DMS153 (cell line): ENCODE measurements around the gene CYB5RL.
"Not testable (repeated sequence)": the region's sequence is repeated elsewhere in the genome, so short reads cannot be mapped to it uniquely, and the experiment has no call there.

ENCODE experiments used
- DNase-seq: peaks from one replicate; lab custom pipeline; 2025; lab: John Stamatoyannopoulos, UW

The CYB5RL gene

GRCh38 chr1:54199765-54200518, at the start of gene CYB5RL, which contains the start of gene MRPL37:
Gene CYB5RL (minus strand): TSS chr1:54200030. CDS start chr1:54195616, 4,414 bp downstream.
Gene MRPL37 (plus strand): TSS chr1:54200167. CDS start chr1:54200244, 77 bp downstream.
- DNase-seq, result peak; percentile 95

- no peak for DNase-seq
Measured at GRCh38 chr1:54248966-54249365, 49.1 kb upstream of the CYB5RL start.

GRCh38 chr1:54247863-54248515, 48.2 kb upstream of the CYB5RL start:
- no peak for DNase-seq

- no peak for DNase-seq
Measured at GRCh38 chr1:54246116-54246721, 46.4 kb upstream of the CYB5RL start.

GRCh38 chr1:54245501-54245900, 45.7 kb upstream of the CYB5RL start:
- no peak for DNase-seq

- DNase-seq, result no peak
Measured at GRCh38 chr1:54244655-54245054, 44.8 kb upstream of the CYB5RL start.

GRCh38 chr1:54243022-54243421, 43.2 kb upstream of the CYB5RL start:
- no peak for DNase-seq

- no peak for DNase-seq
Measured at GRCh38 chr1:54241364-54241763, 41.5 kb upstream of the CYB5RL start.

- DNase-seq, result no peak
Measured at GRCh38 chr1:54240741-54241335, 41.0 kb upstream of the CYB5RL start.

- DNase-seq, result no peak
Measured at GRCh38 chr1:54239631-54240031, 39.8 kb upstream of the CYB5RL start.

- no peak for DNase-seq
Measured at GRCh38 chr1:54239035-54239383, 39.2 kb upstream of the CYB5RL start.

- no peak for DNase-seq
Measured at GRCh38 chr1:54238353-54239034, 38.7 kb upstream of the CYB5RL start.

GRCh38 chr1:54237586-54237985, 37.8 kb upstream of the CYB5RL start:
- DNase-seq, result no peak

- DNase-seq, result no peak
Measured at GRCh38 chr1:54234284-54234683, 34.5 kb upstream of the CYB5RL start.

- DNase-seq, result not testable (repeated sequence)
Measured at GRCh38 chr1:54233196-54233595, 33.4 kb upstream of the CYB5RL start.

- no peak for DNase-seq
Measured at GRCh38 chr1:54230507-54231339, 30.9 kb upstream of the CYB5RL start.

GRCh38 chr1:54229281-54229891, 29.6 kb upstream of the CYB5RL start:
- no peak for DNase-seq

- DNase-seq, result no peak
Measured at GRCh38 chr1:54228638-54229079, 28.8 kb upstream of the CYB5RL start.

GRCh38 chr1:54227891-54228310, 28.1 kb upstream of the CYB5RL start:
- DNase-seq, result no peak

GRCh38 chr1:54227091-54227602, 27.3 kb upstream of the CYB5RL start:
- DNase-seq, result no peak
